ENCODE data around the gene RNF123.

RNF123 gene

DNA sequence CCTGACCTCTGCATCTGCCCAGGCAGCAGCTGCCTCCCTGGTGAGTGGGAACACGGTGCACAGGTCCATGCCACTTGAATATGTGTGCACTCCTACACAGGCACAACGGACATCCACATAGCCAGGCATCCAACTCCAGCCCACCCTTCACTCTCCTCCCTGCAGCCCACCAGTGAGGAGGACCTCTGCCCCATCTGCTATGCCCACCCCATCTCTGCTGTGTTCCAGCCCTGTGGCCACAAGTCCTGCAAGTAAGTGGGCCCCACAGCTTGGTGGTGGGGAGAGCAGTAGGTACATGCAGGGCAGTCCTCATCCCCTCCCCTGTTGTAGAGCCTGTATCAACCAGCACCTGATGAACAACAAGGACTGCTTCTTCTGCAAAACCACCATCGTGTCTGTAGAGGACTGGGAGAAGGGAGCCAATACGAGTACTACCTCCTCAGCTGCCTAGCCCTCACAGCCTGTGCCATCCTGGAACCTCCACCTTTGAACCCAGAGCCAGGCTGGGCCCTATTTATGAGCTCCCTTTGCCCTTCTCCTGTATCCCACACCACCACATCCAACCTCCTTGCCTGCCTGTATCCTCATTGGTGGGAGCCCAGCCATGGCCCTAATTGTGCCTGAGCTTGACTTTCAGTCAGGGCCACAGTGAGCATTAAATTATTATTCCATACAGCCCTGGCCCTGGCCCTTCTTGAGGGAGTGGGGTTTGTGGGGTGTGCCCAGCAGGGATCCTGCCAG is 31.7 kb downstream of the RNF123 start:
- Histone ChIP-seq H3K9me3 (ENCODE audit: control insufficient read depth, low read length) (no peaks in the 10 kb centered on the region), H3K4me3 (ENCODE audit: low read depth, low read length) (no peak overlapping the region), H3K4me2 (ENCODE audit: low read length) (no peak overlapping the region), H2AFZ (no peak overlapping the region), H3K4me1 (peaks cover 13% of the 10 kb centered on the region), H3K79me2 (no peaks in the 10 kb centered on the region), H3K9ac (no peak overlapping the region), H3K27ac (no peak overlapping the region), H3K36me3 (ENCODE audit: control insufficient read depth, insufficient read depth, low read length) (no peaks in the 10 kb centered on the region), H3K27me3 (ENCODE audit: control insufficient read depth, insufficient read depth, low read length) (no peaks in the 10 kb centered on the region)
- TF ChIP-seq, protein P1, sequence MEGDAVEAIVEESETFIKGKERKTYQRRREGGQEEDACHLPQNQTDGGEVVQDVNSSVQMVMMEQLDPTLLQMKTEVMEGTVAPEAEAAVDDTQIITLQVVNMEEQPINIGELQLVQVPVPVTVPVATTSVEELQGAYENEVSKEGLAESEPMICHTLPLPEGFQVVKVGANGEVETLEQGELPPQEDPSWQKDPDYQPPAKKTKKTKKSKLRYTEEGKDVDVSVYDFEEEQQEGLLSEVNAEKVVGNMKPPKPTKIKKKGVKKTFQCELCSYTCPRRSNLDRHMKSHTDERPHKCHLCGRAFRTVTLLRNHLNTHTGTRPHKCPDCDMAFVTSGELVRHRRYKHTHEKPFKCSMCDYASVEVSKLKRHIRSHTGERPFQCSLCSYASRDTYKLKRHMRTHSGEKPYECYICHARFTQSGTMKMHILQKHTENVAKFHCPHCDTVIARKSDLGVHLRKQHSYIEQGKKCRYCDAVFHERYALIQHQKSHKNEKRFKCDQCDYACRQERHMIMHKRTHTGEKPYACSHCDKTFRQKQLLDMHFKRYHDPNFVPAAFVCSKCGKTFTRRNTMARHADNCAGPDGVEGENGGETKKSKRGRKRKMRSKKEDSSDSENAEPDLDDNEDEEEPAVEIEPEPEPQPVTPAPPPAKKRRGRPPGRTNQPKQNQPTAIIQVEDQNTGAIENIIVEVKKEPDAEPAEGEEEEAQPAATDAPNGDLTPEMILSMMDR (IDR thresholded peaks at IDR 0.05), result no peak

DNA sequence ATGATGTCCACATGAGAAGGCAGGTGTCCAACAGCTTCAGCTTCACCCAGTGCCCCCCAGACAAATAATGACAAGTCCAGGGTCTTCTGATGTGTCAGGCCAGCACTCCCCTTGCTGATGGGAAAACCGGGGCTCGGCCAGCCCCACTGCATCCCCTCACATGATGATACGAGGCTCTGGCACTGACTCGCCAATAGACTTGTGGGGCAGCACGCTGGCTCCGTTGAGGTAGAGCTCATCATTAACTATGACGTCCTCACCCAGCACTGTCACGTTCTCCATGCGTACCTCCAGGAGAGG is 32.2 kb downstream of the RNF123 start:
- Histone ChIP-seq H3K4me3 (ENCODE audit: low read depth, low read length) (no peak overlapping the region), H3K27me3 (ENCODE audit: control insufficient read depth, insufficient read depth, low read length) (no peaks in the 10 kb centered on the region), H3K36me3 (ENCODE audit: control insufficient read depth, insufficient read depth, low read length) (no peaks in the 10 kb centered on the region), H3K4me1 (peaks cover 11% of the 10 kb centered on the region), H3K9me3 (ENCODE audit: control insufficient read depth, low read length) (no peaks in the 10 kb centered on the region), H3K9ac (no peak overlapping the region), H3K4me2 (ENCODE audit: low read length) (no peak overlapping the region), H2AFZ (no peak overlapping the region), H3K79me2 (no peaks in the 10 kb centered on the region), H3K27ac (no peak overlapping the region)
- TF ChIP-seq, protein P1 (IDR thresholded peaks at IDR 0.05), result no peak

DNA sequence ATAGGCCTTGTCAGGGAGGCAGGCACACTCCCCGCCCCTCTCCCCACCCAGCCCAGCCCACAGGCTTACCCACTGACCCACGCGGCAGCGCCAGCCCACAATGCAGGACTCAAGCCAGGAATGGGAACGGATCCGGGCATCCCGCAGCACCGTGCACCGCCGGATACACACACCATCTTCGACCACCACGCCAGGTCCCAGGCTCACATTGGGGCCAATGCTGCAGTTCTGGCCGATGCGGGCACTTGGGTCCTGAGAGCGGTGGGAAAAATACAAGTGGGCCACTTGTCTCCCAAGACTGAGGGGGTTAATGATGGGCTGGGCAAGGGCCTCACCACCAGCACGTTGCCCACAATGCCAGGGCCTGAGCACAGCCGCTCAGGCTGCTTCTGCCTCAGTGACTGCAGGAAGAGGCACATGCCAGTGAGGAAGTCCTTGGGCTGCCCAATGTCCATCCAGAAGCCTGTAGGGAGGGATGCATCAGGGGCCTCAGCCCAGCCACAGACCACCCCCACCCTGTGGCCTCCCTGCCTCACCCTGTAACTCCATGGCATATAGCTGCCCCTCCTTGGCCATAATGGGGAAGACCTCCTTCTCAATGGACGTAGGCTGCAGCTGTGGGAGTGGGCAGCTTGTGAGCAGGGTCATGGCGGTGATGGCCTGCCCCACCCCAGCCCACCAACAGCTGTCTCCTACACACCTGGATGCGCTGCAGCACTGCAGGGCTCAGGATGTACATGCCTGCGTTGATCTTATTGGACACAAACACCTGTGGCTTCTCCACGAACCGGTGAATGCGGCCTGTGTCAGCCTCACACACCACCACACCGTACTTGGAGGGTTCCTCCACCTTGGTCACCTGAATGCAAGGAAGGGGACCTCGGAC is 32.8 kb downstream of the RNF123 start:
- Histone ChIP-seq H3K27ac (no peak overlapping the region), H3K4me1 (peaks cover 11% of the 10 kb centered on the region), H2AFZ (no peak overlapping the region), H3K4me2 (ENCODE audit: low read length) (no peak overlapping the region), H3K36me3 (ENCODE audit: control insufficient read depth, insufficient read depth, low read length) (no peaks in the 10 kb centered on the region), H3K9ac (no peak overlapping the region), H3K79me2 (no peaks in the 10 kb centered on the region), H3K9me3 (ENCODE audit: control insufficient read depth, low read length) (no peaks in the 10 kb centered on the region), H3K4me3 (ENCODE audit: low read depth, low read length) (no peak overlapping the region), H3K27me3 (ENCODE audit: control insufficient read depth, insufficient read depth, low read length) (no peaks in the 10 kb centered on the region)
- TF ChIP-seq, protein P1 (IDR thresholded peaks at IDR 0.05), result no peak

DNA sequence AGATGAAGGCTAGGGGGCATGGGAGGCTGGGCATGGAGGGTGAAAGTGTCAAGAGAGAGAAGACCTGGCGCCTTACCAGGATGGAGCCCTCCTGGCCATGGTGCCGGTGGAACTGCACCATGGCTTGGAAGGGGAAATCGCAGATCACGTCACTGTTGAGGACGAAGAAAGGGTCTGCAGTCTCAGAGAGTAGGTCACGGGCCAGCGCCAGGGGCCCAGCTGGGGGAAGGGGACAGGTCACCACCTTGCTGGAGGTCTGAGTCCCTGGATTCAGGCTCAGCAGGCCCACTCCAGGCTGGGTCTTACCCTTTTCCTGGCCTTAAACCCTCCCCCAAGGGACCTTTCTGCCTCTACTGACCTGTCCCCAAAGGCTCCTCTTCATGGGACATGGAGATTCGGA is 33.5 kb downstream of the RNF123 start:
- Histone ChIP-seq H3K4me1 (peaks cover 11% of the 10 kb centered on the region), H3K36me3 (ENCODE audit: control insufficient read depth, insufficient read depth, low read length) (no peaks in the 10 kb centered on the region), H3K27me3 (ENCODE audit: control insufficient read depth, insufficient read depth, low read length) (no peaks in the 10 kb centered on the region), H3K9me3 (ENCODE audit: control insufficient read depth, low read length) (no peaks in the 10 kb centered on the region), H3K27ac (peak overlapping the region; percentile 62), H3K9ac (no peak overlapping the region), H3K79me2 (no peaks in the 10 kb centered on the region), H3K4me2 (ENCODE audit: low read length) (peak overlapping the region; percentile 100), H3K4me3 (ENCODE audit: low read depth, low read length) (peak overlapping the region; percentile 95), H2AFZ (peak overlapping the region; percentile 81)
- TF ChIP-seq, protein P1 (IDR thresholded peaks at IDR 0.05), result no peak

Data from parathyroid adenoma (tissue), 2 donors.